HK-2 (cell line): ENCODE results near the gene CCDC171.

ENCODE experiments used
- DNase-seq: peaks from one replicate; pipeline ENCODE4 v3.0.0-alpha.2; 2018; ENCODE audit not compliant: unreplicated experiment

CCDC171 gene

GRCh38 chr9:16000811-16001210 lies 448.0 kb downstream of the CCDC171 start:
- DNase-seq, result no peak

DNA sequence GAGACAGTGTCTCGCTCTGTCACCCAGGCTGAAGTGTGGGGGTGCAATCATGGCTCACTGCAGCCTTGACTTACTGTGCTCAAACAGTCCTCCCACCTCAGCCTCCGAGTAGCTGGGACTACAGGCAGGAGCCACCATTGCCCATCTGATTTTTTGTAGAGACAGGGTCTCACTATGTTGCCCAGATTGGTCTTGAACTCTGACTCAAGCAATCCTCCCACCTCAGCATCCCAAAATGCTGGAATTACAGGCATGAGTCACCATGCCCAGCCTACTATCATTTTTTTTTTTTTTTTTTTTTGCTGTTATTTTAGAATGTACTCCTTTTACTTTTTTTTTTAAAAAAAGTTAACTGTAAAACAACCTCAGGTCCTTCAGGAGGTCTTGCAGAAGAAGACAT lies 449.0 kb downstream of the CCDC171 start:
- no peak for DNase-seq

DNA sequence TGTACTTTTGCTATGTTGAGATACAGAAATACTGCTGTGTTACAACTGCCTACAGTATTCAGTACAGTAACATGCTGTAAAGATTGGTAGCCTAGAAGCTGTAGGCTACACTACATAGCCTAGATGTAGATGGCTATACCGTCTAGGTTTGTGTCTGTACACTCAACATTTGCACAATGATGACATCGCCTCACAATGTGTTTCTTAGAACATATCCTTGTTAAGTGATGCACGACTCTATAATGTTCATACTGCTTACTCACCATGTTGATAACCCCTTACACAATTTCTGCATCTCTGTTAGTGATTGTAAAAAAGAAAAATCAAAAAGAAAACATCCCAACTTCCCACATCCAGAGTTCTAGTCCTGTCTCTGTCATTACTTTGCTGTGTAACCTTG lies 450.0 kb downstream of the CCDC171 start:
- DNase-seq, result no peak

DNA sequence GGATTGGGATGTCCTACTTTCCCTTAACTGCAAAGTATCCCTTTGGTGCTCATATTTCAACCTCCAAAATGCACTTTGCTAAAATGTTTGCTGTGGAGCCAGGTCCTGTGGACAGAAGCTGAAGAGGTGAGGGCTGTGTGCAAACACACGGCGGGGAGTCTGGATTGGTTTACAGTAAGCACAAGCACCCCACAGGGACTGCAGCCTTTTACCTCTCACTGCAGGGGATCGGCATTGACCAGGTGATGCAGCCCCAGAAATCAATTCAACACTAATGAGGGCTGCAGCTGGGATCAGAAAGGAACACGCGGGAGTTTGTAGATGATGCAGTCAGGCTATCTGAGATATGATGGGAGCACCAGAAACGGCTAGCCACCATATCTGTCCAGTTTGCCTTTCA lies 450.9 kb downstream of the CCDC171 start:
- DNase-seq, result no peak

DNA sequence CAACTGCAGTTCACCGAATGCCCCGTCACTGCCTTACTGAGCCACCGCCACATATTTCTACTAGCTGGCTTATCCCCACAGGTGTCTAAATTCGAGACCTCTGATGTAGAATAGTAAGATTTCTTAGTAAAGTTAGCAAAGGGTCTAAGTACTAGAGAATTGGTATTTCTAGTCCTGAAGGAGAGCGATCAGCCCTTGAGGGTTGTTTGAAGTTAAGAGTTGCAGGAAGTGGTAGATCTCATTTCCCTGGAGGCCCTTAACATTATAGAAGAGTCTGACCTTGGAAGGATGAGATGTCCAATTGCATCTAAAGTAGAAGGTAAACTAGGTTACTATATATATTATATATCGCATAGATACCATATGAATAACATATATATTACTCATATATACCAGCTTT lies 451.8 kb downstream of the CCDC171 start:
- no peak for DNase-seq

- no peak for DNase-seq
These were observed 457.4 kb downstream of the CCDC171 start for GRCh38 chr9:16010221-16010620.

- DNase-seq, result no peak
These were observed 459.8 kb downstream of the CCDC171 start for GRCh38 chr9:16012621-16013020.

DNA sequence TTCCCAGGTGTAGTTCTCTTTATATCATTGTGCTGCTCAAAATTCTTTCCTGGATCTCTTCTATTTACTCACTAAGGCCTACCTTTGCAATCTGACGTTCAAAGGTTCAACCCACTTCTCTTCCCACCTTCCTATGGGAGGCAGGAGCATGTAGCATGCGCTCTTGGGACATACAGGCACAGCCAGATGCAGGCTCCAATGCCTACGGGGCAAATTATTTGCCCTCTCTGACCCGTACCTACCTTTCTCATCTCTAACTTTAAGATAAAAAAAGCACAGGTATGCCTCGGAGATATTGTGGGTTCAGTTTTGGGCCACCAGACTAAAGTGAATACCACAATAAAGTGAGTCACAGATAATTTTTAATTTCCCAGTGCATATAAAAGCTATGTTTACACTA lies 460.5 kb downstream of the CCDC171 start:
- DNase-seq, result no peak

- DNase-seq, result no peak
These were observed 461.0 kb downstream of the CCDC171 start for GRCh38 chr9:16013826-16014225.

DNA sequence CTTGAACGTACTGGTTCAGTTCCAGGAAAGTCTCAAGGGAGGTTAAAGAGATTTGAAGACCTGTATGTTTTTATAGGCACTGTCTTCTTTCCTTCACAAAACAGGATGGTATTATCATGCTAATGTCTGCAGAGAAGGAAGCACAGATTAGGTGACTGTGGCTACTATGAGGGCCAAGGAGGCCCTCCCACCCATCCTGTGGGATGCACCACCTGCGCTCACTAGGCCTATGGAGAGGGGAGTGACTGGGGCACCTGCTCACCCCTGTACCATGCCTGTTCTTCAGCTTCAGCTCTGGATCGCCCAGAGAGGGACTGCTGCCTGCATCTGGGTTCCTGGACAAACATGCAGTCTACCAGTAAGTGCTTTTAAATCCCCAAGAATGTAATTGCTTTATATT lies 469.4 kb downstream of the CCDC171 start:
- DNase-seq, result no peak

DNA sequence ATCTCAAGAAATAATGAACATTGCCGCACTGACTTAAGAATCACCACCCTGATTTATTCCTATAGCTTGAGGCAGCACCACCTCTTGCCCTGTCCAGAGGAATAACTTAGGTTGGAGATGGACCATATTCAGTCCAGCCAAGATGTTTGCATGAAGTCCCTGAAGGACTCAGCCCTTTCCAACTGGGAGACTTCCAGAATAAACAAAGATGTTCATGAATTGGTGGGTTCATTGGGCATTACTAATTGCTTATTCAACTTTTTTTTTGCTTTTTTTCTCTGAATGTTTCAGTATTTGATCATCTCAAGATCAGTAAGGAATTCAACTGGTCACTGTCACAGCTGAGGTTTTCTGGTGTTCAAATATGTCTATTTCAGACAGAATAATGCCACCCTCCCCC lies 470.6 kb downstream of the CCDC171 start:
- DNase-seq, result no peak
